ENCODE measurements around the gene FIZ1.

Gene FIZ1

DNA sequence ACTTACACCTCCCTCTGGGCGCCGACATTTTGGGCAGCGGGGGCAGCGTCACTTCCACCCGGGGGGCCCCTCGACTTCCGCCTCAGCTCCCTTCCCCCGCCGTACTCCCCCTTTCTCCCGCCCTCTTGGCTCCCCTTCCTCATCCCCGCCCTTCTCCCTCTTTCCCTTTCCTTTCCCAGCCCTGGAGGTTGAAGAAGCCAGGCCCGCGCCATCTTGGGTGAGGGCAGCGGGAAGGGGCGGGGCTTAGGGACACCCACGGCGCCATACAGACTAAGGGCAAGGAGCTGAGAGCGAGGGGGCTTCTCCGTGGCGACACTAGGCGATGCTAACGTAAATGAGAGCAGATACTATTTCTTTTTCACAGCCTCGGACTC, at the start of gene FIZ1 (continued):
- peak; percentile 46; the same call in 1 of the 2 replicates for TF ChIP-seq ZNF394 (tag by site-specific recombination; IDR thresholded peaks at IDR 0.05; ENCODE audit: borderline replicate concordance)
- TF ChIP-seq ZNF274 (IDR thresholded peaks at IDR 0.05; ENCODE audit: low read length), result no peak
- no peak for TF ChIP-seq ZNF274 (tag by site-specific recombination; IDR thresholded peaks at IDR 0.05; ENCODE audit: borderline replicate concordance)
- TF ChIP-seq ZNF529 (tag by site-specific recombination; IDR thresholded peaks at IDR 0.05; ENCODE audit: insufficient replicate concordance), result no peak
- no peak for TF ChIP-seq ZNF660 (tag by site-specific recombination; IDR thresholded peaks at IDR 0.05)
- no peak for TF ChIP-seq ZNF433 (tag by site-specific recombination; IDR thresholded peaks at IDR 0.05; ENCODE audit: low read depth)
- no peak for TF ChIP-seq ZNF645 (tag by site-specific recombination; IDR thresholded peaks at IDR 0.05)
- TF ChIP-seq ZNF610 (tag by site-specific recombination; IDR thresholded peaks at IDR 0.05; ENCODE audit: borderline replicate concordance), result no peak
- no peak for TF ChIP-seq ZNF555 (tag by site-specific recombination; conservative IDR thresholded peaks at IDR 0.05)
- TF ChIP-seq ZNF239 (tag by site-specific recombination; IDR thresholded peaks at IDR 0.05), result no peak
- TF ChIP-seq, protein P1, sequence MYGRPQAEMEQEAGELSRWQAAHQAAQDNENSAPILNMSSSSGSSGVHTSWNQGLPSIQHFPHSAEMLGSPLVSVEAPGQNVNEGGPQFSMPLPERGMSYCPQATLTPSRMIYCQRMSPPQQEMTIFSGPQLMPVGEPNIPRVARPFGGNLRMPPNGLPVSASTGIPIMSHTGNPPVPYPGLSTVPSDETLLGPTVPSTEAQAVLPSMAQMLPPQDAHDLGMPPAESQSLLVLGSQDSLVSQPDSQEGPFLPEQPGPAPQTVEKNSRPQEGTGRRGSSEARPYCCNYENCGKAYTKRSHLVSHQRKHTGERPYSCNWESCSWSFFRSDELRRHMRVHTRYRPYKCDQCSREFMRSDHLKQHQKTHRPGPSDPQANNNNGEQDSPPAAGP (tag by site-specific recombination; IDR thresholded peaks at IDR 0.05), result no peak
- TF ChIP-seq TSHZ1 (tag by site-specific recombination; IDR thresholded peaks at IDR 0.05; ENCODE audit: borderline replicate concordance), result no peak; the same call in 1 of the 2 replicates
- TF ChIP-seq ZSCAN23 (tag by site-specific recombination; IDR thresholded peaks at IDR 0.05), result no peak; the same call in 1 of the 2 replicates
- TF ChIP-seq ZFP69B (tag by site-specific recombination; IDR thresholded peaks at IDR 0.05), result 0 out of 2 replicates have a peak, but pooled peaks have one; percentile 6
- TF ChIP-seq SCRT1 (tag by site-specific recombination; IDR thresholded peaks at IDR 0.05; ENCODE audit: borderline replicate concordance), result no peak

DNA sequence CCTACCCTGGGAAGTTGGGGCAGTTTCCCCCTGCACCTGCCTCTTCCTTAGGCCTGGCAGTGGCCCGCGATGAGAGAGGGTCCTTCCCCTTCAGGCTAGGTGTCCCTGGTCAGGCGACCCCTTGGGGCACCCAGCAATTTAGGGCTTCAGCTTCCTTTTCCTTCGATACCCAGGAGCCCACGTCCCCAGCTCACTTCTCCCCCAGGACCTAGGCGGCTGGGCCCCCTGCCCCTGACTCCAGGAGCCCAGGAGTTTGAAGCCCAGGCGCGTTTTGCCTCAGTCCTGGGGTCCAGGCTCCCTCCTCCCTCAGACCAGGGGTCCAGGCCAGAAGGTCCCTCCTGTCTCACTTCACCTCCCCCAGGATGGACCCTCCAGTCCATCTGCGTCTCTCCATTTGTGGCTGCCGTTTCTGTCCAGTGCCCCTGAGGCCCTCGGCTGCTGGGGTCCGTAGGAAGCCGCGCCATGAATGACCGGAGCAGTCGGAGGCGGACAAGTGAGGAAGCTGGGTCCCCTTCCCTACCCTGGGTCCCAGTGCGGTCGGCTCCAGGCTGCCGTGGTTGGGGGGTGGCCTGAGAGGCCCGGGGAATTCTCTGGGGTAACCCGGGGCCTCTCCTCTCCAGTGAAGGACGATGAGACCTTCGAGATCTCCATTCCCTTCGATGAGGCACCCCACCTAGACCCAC, 49.4 kb upstream of the FIZ1 start:
- Histone ChIP-seq H3K4me3 (ENCODE audit: low read depth, low read length) (peak overlapping the region; percentile 96), H3K36me3 (ENCODE audit: control insufficient read depth in 2 of 2, insufficient read depth in 1 of 2, low read length in 2 of 2) (peaks cover 12 to 45% of the 10 kb centered on the region in 2 experiments; a peak in 2 of 3 replicates), H3K27ac (ENCODE audit: extremely low read depth, low read depth, low read length) (peak overlapping the region; percentile 93), H3K9me3 (ENCODE audit: control insufficient read depth, insufficient read depth, low read depth, low read length) (no peaks in the 10 kb centered on the region), H3K4me1 (ENCODE audit: control insufficient read depth, insufficient read depth, low read length) (peaks cover 12% of the 10 kb centered on the region)
- TF ChIP-seq KLF7 (tag by site-specific recombination; IDR thresholded peaks at IDR 0.05; ENCODE audit: borderline replicate concordance) (0 out of 2 replicates have a peak, but pooled peaks have one; percentile 0), ZNF843 (tag by site-specific recombination; IDR thresholded peaks at IDR 0.05) (0 out of 2 replicates have a peak, but pooled peaks have one; percentile 7), FEZF1 (tag by site-specific recombination; IDR thresholded peaks at IDR 0.05) (0 out of 2 replicates have a peak, but pooled peaks have one; percentile 2), BCL11B (tag by site-specific recombination; IDR thresholded peaks at IDR 0.05; ENCODE audit: low read depth) (no peak), GLIS2 (tag by site-specific recombination; IDR thresholded peaks at IDR 0.05) (peak; percentile 22; the same call in 1 of the 2 replicates), ZFP69B (tag by site-specific recombination; IDR thresholded peaks at IDR 0.05) (no peak)
- ChIA-PET CTCF (interaction anchor here (0.7 to 2.1 kb wide), 7 partner anchors 10 to 1221 kb away, joined by 3 to 7 read pairs (median 4); partner anchors contain the start of gene ZNF784), POLR2A (interaction anchor here (1.5 kb wide), 1 partner anchor 23 kb away, joined by 3 read pairs; no protein-coding TSS in a partner anchor)

All from HEK293 (cell line).